Neuron (in vitro differentiated cells): ENCODE data around the gene MFAP4.
A peak's percentile ranks its signal among the peaks of the same experiment; 100 is the strongest.

ENCODE experiments used
- H2AFZ ChIP-seq: one replicate; pipeline ENCODE4 v1.6.1; 2013; ENCODE audit warnings: low read depth, mild to moderate bottlenecking, inconsistent platforms, low read length, moderate library complexity
- H3K27me3 ChIP-seq: one replicate; pipeline ENCODE4 v1.6.1; 2013; ENCODE audit warnings: low read length; ENCODE audit not compliant: insufficient read depth
- H3K36me3 ChIP-seq: one replicate; pipeline ENCODE4 v1.6.1; 2013; ENCODE audit warnings: low read length; ENCODE audit not compliant: insufficient read depth
- H3K4me1 ChIP-seq: one replicate; pipeline ENCODE4 v1.6.1; 2013; ENCODE audit warnings: low read length; ENCODE audit not compliant: insufficient read depth
- H3K4me3 ChIP-seq: 2 replicates; pipeline ENCODE4 v1.5.1; 2013; ENCODE audit warnings: mild to moderate bottlenecking, low read length, moderate library complexity
- H3K9me3 ChIP-seq: one replicate; pipeline ENCODE4 v1.6.1; 2013; ENCODE audit warnings: low read length

Gene MFAP4

DNA sequence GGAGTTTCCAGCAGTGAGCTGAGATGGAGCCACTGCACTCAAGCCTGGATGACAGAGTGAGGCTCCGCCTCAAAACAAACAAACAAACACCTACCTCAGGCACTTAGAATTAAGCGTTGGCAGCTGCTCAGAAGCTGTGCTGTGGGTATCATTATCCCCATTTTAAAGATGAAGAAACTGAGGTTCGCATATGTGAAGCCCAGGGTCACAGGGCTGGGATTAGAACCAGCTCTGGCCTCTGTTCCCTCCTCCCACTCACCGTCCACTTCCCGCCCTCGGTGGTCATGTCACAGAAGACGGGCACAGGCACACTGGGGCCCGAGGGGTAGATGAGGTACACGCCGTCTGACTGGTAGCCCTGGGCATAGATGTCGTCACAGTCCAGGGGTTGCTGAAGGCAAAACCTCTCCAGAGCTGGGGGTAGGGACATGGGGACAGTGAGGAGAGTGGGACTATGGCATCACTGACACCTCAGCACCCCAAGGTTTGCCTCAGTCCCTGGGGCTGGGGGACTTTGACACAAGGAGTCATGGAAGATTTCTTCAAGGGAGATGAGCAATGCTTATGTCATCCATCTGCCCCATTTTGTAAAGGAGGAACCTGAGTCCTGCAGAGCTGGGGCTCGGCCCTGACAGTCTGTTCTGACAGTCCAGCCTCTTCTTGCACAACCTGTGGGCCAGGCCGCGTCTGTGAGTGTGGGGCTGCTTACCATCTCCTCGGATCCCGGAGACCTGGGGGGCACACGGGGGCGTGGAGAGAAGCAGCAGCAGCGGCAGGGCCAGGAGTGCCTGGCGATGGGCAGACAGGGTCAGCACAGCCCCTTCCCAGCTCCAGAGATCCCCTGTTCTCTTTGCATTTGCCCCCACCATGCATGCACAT lies 700 bp downstream of the MFAP4 start:
- Histone ChIP-seq H3K4me1 (peaks cover 17% of the 10 kb centered on the region), H3K36me3 (peaks cover 36% of the 10 kb centered on the region), H3K4me3 (no peak overlapping the region), H2AFZ (no peak overlapping the region), H3K9me3 (no peaks in the 10 kb centered on the region), H3K27me3 (peaks cover 3% of the 10 kb centered on the region)

DNA sequence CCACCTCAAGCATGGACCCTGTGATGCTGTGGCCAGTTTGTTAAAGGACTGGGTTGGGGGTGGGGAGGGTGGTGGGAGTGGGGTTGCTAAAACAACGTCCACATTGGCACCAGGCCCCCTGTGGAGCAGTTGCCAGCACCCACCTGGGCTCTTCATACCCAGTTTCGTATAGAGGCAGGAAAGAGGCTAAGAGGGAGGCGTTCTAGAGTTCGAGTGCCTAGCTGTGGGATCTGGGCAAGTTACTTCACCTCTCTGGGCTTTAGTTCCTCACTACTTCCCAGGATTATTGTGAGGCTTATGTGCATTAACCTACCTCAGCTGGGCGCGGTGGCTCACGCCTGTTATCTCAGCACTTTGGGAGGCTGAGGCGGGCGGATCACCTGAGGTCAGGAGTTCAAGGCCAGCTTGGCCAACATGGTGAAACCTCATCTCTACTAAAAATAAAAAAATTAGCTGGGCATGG lies 1.4 kb downstream of the MFAP4 start:
- H3K4me1 ChIP-seq: peaks cover 17% of the 10 kb centered on the region
- peaks cover 3% of the 10 kb centered on the region for H3K27me3 ChIP-seq
- H3K9me3 ChIP-seq: no peaks in the 10 kb centered on the region
- no peak overlapping the region for H3K4me3 ChIP-seq
- no peak overlapping the region for H2AFZ ChIP-seq
- H3K36me3 ChIP-seq: peaks cover 44% of the 10 kb centered on the region

DNA sequence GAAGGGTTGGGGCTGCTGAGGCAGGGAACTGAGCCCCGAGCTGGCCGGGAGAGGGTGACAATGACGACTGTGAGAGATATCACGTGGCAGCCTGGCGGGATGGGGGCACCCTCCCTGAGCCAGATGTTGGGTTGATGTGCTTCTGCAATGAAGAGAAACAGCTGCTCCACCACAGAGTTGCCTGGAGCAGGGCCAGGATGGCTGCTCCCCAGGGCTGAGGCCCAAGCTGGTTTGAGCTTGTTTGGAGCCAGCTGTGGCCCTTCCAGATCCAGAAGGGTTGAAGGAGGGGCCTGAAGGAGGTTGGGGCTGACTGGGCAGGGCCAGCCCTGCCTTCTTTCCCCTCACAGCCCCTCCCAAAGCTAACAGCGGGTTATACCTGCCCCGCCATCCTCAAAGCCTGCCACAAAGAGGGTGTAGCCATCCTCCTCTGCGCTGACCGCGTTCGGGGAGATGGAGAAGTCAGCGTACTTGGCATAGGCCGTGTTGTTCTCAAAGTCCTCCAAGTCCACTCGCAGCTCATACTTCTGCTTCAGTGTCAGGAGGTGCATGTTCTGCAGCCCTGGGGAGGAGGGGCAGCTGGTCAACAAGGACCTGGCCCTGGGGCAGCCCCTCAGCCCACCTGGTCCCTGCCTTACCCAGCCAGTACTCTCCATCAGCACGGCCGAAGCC lies 2.1 kb downstream of the MFAP4 start:
- Histone ChIP-seq H3K36me3 (peaks cover 51% of the 10 kb centered on the region), H3K9me3 (no peaks in the 10 kb centered on the region), H2AFZ (no peak overlapping the region), H3K4me1 (peaks cover 17% of the 10 kb centered on the region), H3K27me3 (peaks cover 3% of the 10 kb centered on the region), H3K4me3 (no peak overlapping the region)

DNA sequence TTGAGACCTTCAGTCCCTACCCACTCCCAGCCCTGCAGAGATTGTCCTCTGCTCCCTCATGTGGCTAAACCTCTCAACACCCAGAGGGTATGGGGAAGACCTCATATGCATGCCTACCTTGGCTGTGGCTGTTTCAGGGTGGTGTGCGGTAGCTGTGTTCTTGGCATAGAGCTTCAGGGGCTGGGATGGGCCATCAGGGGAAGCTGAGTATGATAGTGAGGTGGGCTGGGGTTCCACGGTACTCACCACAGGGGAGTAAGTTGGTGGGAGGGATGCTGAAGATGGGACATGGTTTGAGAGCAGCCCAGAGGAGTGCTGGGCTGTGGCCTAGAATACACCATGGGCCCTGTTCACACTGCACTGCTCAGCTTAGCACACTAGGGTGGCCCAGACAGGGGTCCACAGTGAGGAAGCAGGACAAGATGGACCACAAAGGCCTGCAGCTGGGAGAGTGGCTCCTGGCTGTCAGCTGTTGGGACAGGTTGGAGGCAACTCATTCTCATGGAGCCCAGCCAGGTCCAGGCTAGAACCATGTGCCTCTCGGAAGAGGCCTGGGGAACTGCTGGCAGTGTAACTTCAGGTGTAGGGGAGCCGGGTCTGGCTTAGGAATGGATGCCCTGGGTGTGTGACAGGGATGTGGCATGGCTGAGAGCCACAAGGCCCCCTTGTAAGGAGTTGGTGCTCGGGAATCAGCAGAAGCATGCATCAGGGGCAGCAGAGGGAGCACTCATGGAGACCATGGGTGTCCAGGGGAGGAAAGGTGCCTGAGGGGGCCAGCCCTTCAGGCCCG lies 3.1 kb downstream of the MFAP4 start:
- Histone ChIP-seq H3K36me3 (peaks cover 59% of the 10 kb centered on the region), H3K9me3 (no peaks in the 10 kb centered on the region), H2AFZ (no peak overlapping the region), H3K27me3 (no peaks in the 10 kb centered on the region), H3K4me1 (peaks cover 25% of the 10 kb centered on the region), H3K4me3 (no peak overlapping the region)

DNA sequence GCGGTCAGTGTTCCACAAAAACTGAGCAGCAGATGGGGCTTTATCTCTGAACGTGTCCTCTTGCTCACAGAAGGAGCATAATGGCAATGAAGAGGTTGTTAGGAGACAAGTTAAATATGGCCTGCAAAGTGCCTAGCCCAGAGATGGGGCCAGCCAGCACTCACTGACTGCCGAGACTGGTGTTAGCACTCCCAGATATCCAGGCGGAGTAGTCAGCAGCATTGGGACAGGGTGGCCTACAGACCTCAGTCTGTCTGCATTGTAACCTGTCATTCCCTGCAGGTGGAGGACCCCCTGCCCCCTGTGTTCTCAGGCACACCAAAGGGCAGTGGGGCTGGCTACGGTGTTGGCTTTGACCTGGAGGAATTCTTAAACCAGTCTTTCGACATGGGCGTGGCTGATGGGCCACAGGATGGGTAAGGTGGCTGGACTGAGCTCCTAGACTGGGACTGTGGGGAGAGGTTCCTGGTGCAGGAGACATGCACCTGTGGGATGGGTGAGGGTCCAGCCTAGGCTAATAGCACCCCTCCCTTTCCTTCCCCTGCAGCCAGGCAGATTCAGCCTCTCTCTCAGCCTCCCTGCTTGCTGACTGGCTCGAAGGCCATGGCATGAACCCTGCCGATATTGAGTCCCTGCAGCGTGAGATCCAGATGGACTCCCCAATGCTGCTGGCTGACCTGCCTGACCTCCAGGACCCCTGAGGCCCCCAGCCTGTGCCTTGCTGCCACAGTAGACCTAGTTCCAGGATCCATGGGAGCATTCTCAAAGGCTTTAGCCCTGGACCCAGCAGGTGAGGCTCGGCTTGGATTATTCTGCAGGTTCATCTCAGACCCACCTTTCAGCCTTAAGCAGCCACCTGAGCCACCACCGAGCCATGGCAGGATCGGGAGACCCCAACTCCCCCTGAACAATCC lies 4.2 kb downstream of the MFAP4 start:
- no peak overlapping the region for H2AFZ ChIP-seq
- peaks cover 25% of the 10 kb centered on the region for H3K4me1 ChIP-seq
- no peaks in the 10 kb centered on the region for H3K27me3 ChIP-seq
- no peak overlapping the region for H3K4me3 ChIP-seq
- H3K9me3 ChIP-seq: no peaks in the 10 kb centered on the region
- H3K36me3 ChIP-seq: peaks cover 59% of the 10 kb centered on the region

- Histone ChIP-seq H3K36me3 (peaks cover 59% of the 10 kb centered on the region), H3K9me3 (no peaks in the 10 kb centered on the region), H3K27me3 (no peaks in the 10 kb centered on the region), H2AFZ (no peak overlapping the region), H3K4me1 (peaks cover 23% of the 10 kb centered on the region), H3K4me3 (no peak overlapping the region)
Measured at GRCh38 chr17:19381741-19382444, 5.1 kb downstream of the MFAP4 start.

- no peak overlapping the region for H3K4me3 ChIP-seq
Measured at GRCh38 chr17:19381361-19381740, 5.6 kb downstream of the MFAP4 start.

DNA sequence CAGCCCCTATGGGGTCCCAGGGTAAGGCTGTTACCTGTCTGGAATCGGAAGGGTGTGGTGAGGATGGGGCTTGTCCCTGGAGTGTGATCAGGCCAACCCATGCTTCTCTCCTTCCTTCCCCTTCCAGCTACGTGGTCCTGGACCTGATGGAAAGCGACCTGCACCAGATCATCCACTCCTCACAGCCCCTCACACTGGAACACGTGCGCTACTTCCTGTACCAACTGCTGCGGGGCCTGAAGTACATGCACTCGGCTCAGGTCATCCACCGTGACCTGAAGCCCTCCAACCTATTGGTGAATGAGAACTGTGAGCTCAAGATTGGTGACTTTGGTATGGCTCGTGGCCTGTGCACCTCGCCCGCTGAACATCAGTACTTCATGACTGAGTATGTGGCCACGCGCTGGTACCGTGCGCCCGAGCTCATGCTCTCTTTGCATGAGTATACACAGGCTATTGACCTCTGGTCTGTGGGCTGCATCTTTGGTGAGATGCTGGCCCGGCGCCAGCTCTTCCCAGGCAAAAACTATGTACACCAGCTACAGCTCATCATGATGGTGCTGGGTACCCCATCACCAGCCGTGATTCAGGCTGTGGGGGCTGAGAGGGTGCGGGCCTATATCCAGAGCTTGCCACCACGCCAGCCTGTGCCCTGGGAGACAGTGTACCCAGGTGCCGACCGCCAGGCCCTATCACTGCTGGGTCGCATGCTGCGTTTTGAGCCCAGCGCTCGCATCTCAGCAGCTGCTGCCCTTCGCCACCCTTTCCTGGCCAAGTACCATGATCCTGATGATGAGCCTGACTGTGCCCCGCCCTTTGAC lies 6.3 kb downstream of the MFAP4 start:
- Histone ChIP-seq H3K27me3 (no peaks in the 10 kb centered on the region), H3K4me1 (peaks cover 16% of the 10 kb centered on the region), H3K36me3 (peaks cover 59% of the 10 kb centered on the region), H2AFZ (no peak overlapping the region), H3K4me3 (no peak overlapping the region), H3K9me3 (no peaks in the 10 kb centered on the region)

More at GRCh38 chr17:19381361-19381740, 5.6 kb downstream of the MFAP4 start:
- Histone ChIP-seq H2AFZ (no peak overlapping the region), H3K4me1 (peaks cover 19% of the 10 kb centered on the region), H3K36me3 (peaks cover 59% of the 10 kb centered on the region), H3K27me3 (no peaks in the 10 kb centered on the region), H3K9me3 (no peaks in the 10 kb centered on the region)

DNA sequence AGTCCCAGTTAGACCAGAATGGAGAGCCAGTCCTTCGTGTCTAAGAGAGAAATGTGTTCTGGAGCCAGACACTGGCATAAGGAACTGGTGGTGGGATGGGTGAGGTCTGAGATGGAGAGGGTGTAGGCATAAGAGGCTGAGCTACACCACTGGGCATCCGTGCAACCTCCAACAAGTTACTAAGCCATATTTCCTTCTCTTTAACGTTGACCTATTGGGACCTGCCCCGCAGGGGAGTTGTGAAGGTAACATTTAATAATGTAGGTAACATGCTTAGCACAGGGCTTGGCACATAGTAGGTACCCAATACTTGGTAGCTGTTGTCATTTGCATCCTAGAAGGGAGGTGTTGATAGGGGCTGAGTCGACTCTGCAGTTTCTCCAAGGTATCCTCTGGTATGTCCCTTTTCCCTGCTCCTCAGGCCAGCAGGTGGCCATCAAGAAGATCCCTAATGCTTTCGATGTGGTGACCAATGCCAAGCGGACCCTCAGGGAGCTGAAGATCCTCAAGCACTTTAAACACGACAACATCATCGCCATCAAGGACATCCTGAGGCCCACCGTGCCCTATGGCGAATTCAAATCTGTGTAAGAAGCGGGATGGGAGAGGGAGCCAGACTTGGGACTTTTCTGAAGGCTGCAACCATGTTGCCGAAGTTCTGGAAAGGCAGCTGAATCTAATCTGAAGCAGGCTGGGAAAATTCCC lies 7.5 kb downstream of the MFAP4 start:
- no peaks in the 10 kb centered on the region for H3K9me3 ChIP-seq
- H2AFZ ChIP-seq: no peak overlapping the region
- peak overlapping the region; percentile 72 for H3K4me3 ChIP-seq
- peaks cover 16% of the 10 kb centered on the region for H3K4me1 ChIP-seq
- no peaks in the 10 kb centered on the region for H3K27me3 ChIP-seq
- H3K36me3 ChIP-seq: peaks cover 51% of the 10 kb centered on the region

GRCh38 chr17:19378416-19379360 lies 8.3 kb downstream of the MFAP4 start, which contains the start of gene MAPK7:
Gene MAPK7 (plus strand): TSS chr17:19378498. CDS start chr17:19378901, 403 bp downstream.
- H3K4me3 ChIP-seq: peak within 1 kb of the TSS; percentile 72
- H3K4me1 ChIP-seq: peaks cover 19% of the 10 kb centered on the region
- H2AFZ ChIP-seq: peak within 1 kb of the TSS; percentile 55
- H3K9me3 ChIP-seq: no peaks in the 10 kb centered on the region
- H3K36me3 ChIP-seq: peaks cover 43% of the 10 kb centered on the region
- no peaks in the 10 kb centered on the region for H3K27me3 ChIP-seq
